Embryonic facial prominence (tissue), 1 donor: ENCODE results near the gene SGPP1.
"Not testable (repeated sequence)": the region's sequence is repeated elsewhere in the genome, so short reads cannot be mapped to it uniquely, and the experiment has no call there.

Source experiments
- DNase-seq: peaks from one replicate; pipeline ENCODE4 v3.0.0-alpha.2; 2016; ENCODE audit errors: extremely low spot score

SGPP1 gene

DNA sequence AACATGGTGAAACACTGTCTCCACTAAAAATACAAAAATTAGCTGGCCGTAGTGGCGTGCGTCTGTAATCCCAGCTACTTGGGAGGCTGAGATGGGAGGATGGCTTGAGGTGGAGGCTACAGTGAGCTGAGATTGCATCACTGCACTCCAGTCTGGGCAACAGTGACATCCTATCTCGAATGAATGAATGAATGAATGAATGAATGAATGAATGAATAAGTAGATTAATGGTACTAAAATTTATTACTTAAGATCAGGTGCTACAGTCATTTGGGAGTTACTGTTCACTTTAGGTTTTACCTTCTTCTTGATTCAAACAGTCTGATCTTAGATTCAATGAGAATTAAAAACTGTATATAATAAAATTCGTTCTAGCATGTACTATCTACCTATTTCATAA is 54.6 kb downstream of the SGPP1 start:
- DNase-seq: no peak

DNA sequence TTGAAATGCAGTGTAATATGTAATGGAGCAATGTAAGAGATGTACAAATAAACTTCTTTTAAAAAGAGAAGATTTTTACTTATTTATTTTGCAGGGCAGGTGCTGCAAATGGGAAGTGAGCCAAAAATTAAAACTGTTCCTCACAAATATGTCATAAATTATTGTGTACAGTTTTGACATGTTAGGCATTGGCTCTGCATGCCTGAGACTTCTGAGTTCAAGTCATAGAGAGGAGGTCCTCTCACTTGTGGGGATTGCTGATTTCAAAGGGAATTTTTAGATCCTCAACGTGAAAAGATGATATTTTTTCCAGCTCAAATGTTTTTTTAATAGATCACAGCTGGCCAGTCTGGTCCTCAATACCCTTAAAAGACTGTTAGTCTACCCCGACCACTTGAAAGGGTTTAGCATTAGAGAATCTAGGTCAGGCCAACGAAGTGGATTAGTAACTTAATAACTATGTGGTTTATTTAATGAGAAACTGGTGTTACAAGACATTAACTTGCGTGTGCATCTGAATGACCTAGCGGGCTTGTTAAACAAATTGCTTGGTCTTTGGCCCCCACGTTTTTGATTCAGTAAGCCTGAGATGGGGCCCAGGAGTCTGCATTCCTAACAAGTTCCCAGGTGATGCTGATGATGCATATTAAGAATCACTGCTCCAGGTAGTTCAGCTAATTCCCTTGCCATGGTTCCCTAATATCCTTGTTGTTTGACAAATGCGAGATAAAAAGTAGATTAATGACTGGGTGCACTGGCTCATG is 55.3 kb downstream of the SGPP1 start:
- no peak for DNase-seq

DNA sequence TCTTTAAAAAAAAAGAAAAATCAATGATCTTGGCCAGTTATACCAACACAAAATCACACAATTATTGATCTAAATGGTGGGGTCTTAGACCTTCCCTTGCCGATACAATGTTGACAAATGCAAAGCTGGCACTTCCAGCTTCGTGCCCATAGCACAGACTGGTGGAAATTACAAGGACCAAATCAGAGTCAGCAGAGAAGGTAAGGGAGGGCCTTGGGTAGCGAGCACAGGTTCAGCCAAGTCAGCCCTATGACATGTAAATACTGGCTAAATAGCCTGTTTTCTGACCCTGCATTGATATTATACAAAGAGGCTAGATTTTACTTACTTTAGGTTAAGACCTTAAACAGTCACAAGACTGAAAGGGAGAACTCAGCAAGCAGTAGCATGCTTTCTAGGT is 55.9 kb downstream of the SGPP1 start:
- no peak for DNase-seq

DNA sequence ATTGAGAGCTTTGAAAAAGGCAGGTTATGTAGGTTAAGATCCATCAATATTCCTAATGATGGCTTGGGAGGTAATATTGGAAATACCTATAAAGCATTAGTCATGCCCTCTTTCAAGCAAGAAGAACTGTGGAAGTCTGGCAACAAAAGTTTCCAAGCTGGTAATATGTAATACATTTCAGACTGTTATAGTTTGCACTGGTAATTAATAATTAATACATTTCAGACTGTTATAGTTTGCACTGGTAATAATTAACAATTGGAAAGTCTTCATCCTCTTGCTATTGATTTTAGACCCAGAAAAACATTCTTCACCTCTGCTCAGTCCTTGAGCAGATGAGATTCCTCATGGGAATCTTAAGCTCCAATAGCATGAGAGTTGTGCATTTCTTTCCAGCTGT is 57.2 kb downstream of the SGPP1 start:
- DNase-seq: no peak

DNA sequence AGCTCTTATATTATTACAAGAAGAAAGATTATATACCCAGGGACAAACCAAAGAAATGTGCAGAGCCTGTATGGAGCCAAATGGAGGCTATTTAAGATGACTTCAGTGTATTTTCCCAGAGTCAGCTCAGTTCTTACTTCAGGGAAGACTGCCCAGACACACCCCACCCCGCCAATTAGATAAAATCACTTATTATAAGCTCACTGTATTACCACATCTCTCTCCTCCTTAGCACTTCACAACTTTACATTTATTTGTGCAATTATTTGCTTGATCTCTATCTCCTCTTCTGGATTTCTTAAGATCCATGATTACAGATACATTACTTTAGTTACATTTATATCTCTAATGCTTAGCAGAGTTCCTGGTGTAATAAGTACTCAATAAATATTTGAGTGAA is 61.5 kb downstream of the SGPP1 start:
- DNase-seq: no peak

DNA sequence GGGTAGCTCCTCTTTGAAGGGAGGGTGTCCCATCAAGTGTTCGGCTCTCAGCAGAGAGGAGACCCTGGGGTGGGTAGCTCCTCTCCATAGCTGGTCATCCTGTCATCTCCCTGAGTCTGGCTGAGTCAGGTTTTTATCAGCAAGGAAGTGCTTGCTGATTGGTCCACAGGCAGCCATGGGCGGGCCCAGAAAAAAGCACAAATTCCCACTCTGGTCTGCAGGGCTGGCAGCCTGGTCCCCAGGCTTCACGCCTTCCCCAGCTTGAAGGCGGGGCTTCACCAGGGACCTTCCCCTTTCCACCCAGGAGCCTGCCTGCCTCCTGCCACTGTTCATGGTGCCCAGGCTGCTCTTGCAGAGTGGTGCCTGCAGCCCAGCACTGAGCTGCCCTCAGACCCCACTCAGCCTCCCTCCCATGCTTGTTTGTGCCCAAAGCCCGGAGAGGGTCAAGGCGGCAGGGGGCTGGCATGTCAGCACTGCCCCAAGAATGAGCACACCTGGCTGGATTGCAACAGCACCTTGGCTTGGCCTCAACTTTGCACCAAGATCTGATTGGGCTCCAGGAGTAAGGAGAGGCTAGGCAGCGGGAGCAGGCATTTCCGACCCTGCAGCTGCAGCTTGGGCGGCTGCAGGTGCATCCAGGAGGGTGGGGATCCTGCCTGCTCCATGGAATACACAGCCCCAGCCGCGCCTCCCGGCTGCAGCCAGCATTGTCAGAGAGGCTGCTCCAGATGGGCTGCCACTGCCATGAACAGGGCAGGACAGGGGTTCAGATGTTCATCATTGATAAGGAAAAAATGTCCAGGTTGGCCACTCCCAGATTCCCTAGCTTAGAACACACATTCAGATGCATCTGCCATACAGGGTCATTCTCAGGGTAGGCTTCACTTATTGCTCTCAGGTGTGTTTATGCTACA is 64.2 kb downstream of the SGPP1 start:
- DNase-seq: no peak

DNA sequence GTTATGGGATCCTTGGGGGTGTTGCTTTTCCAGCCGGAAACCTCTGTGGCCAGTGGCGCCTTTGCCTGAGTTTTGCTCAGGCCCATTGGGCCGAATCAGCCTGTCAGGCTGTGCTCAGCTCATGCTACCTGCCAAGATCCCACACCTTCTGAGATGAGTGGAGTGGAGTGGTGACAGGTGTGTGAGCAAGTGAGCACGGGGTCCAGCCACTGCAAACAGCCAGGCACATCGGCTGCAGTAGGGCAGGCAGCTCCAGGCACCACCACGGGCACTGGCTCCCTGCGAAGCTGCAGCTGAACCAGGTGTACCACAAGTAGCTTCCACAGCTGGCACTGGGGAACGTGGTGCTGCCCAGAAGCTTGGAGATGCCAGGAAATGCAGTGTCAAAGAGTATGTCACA is 65.1 kb downstream of the SGPP1 start:
- no peak for DNase-seq

DNA sequence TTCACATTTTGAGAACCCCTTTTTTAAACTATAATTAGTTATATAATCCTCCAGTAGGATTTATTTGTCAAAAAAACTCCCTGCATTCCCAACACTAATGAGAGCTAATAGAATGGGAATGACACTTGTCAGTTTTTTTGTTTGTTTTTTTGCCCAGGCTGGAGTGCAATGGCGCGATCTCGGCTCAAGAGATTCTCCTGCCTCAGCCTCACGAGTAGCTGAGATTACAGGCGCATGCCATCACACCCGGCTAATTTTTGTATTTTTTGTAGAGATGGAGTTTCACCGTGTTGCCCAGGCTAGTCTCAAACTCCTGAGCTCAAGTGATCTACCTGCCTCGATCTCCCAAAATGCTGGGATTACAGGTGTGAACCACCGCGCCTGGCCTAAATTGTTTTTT is 66.0 kb downstream of the SGPP1 start:
- not testable (repeated sequence) for DNase-seq

DNA sequence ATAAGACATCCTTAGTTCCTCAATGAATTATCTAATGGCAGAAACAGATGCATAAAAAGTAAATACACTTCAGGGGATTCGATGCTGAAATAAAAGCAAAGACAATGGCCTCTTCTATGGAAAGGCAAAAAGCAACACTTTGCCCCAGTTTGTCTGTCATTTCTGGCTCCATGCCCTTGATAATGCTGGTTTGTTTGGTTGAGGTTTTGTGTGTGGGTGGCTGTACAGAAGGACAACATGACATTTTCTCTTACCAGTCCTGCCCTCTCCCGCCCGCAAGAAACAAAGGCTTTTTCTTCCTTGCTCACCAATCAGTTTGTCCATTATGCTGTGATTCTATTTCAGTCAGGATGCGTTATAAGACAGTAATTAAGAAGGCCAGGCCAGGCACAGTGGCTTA is 68.1 kb downstream of the SGPP1 start:
- no peak for DNase-seq

DNA sequence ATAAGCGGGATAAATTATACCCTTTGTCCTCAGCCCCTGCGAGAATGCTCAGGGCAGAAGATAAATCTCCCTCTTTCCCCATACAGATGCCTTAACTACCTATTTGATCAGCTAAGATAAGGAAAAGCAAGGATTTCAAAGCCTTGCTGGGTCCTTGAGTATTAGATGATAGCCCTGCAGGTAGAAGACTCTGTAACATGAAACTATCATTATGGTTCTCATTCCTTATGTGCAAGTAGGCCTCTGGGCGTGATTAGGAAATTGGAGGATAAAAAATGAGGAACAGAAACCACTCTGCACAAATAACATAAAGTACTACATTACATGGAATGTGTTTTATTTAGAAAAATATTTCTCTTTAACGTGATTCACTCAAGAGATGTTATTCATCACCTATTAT is 71.7 kb downstream of the SGPP1 start:
- DNase-seq: no peak

DNA sequence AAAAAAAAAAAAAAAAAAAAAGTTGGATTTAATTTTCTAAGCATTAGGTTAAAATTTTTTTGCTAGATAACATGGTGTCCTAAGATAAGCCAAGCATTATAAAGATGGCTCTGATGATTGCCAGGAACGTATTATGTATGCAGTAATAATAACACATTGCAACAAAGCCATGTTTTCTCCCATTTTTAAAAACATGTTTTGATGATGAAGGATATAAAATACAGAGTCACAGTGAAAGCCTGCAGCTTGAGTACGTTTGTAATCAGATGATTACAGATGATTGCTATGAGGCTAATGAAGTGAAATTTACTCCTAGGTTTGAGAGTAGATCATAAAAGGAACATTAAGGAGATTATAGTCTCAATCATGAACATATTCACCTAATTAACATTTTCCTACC is 72.9 kb downstream of the SGPP1 start:
- no peak for DNase-seq

DNA sequence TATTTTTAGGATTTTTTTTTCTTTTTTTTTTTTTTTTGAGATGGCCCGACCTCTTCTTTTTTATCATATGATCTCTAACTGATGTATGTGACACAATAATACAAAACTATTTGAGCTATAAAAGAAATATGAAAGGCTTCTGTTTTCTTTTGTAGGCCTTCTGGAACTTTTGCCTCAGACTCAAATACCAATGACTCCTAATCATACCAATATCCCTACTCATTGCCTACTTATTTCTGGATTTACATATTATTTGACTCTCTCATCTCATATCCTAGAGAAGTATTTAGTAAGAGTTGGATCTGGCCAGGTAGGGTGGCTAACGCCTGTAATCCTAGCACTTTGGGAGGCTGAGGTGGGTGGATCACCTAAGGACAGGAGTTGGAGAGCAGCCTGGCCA is 73.5 kb downstream of the SGPP1 start:
- no peak for DNase-seq

DNA sequence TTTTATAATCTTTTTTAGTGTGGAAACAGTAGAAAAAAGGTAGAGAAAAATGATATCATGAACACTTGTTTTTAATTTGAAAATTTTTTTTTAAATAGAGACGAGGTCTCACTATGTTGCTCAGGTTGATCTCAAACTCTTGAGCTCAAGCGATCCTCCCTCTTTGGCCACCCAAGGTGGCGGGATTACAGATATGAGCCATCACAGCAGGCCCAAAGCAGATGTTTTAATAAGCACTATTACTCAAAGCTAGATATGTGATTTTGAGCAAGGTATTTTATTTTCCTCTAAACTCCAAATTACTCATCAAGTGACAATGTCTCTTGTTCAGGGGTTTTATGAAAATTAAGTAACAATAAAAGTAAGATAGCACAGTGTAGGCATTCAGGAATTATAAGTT is 75.5 kb downstream of the SGPP1 start:
- no peak for DNase-seq

DNA sequence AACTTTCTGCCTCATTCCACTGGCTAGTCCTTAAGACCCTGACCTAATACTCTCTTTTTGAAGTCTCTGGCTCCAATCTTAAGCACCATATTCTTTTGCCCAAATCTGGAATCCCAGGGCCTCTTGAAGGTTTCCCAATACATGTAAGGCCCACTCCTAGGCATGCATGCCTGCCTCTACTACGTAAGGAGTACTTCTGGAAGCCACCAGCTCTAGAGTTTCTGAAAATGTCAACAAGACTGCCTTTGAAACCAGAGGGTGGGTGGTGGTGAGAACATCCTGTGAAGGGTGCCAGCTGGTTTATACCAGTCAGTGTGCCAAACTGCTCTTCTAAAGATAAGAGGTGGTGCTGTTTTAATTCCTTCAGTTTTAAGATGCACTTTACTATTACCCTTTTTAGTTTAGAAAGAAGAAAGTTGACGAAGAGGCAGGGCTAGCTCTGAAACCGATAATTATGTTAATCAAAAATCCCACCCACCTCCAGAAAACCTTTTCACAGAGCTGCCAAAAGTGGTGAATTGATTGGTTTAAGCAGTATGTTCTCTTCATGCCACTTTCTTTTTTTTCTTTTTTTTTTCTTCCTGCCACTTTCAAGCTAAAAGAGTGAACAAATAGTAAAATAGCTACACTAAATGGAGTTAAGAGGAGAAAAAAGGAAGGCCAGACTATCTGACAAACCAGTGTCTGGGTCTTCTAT is 77.5 kb downstream of the SGPP1 start:
- no peak for DNase-seq

DNA sequence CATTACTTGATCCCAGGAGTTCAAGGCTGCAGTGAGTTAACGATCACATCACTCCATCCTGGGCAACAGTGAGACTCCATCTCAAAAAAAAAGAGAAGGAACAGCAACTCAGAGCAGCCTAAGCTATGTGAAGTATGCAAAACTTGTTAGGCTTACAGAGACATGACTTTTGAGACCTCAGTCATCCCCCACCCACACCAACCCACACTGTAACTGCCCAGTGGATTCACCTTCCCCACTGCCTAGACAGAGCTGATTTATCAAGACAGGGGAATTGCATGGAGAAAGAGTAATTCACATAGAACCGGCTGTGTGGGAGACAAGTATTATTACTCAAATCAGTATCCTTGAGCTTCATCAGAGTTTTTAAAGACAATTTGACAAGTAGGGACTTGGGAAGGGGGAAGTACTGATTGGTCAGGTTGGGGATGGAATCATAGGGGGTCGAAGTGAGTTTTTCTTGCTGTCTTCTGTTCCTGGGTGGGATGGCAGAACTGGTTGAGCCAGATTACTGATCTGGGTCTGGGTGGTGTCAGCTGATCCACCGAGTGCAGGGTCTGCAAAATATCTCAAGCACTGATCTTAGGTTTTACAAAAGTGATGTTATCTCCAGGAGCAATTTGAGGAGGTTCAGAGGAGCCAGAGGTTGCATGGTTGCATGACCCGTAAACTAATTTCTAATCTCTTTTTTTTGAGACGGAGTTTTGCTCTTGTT is 80.0 kb downstream of the SGPP1 start:
- DNase-seq: no peak

DNA sequence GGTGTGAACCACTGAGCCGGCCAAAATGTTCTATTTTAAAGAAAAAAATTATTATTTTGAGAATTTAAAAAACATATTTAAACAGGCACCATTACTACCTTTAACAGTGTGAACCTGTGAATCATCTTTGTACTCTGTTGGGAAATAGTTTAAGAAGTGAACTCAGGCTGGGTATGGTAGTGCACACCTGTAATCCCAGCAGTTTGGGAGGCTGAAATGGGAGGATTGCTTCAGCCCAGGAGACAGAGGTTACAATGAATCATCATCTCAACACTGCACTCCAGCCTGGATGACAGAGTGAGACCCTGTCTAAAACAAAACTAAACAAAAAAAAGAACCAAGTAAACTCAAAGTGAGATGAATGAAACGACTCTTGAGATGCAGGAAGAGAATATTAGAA is 83.1 kb downstream of the SGPP1 start:
- no peak for DNase-seq

DNA sequence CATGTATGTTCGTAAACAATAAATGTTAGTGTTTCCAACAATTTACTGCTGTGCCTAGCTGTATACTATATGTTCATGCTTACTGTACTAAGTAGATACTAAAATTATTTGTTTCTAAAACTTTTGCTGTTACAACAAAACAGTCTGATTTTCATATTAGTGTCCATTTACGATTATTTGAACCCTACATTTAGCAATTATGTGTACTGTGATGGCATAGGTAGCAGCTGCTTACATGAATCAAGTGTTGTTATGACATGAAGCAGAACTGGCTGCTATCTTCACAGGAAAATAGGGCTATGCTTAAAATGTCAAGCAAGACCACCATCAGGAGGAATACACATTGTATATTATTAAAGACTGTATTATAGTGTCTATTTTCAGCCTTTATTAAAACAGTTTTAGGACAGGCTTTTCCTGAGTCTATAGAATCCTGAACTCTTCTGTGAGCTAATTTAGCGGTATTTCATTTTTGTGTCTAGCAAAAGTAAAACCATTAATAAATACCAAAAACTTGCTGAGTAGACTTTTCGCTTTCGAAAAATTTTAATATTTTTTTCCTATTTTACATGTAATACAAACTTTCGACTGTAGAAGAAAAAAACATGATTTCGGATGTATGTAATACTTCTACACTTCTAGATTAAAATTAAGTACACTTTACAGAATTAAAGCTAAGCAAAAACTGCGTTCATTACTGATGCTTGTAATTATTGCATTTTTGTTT is 85.0 kb downstream of the SGPP1 start:
- no peak for DNase-seq

DNA sequence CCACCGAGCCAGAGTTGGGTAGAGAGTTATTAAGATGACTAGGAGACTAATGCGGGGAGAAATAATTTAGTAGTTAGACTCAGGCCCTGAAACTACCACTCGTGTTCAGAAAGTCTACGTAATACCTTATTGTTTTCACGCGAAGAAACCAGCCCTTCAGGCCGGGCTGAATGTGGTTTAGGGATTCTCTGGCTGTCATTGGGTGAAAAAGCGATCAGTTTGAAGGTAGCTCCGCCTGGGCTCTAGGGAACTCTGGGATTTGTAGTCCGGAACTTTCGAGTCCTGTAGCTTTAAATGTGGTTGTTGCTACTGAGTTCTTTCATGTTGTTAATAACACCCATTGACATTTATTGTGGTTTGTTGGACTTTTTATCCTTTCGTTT is 85.6 kb downstream of the SGPP1 start:
- peak; percentile 94 for DNase-seq

DNA sequence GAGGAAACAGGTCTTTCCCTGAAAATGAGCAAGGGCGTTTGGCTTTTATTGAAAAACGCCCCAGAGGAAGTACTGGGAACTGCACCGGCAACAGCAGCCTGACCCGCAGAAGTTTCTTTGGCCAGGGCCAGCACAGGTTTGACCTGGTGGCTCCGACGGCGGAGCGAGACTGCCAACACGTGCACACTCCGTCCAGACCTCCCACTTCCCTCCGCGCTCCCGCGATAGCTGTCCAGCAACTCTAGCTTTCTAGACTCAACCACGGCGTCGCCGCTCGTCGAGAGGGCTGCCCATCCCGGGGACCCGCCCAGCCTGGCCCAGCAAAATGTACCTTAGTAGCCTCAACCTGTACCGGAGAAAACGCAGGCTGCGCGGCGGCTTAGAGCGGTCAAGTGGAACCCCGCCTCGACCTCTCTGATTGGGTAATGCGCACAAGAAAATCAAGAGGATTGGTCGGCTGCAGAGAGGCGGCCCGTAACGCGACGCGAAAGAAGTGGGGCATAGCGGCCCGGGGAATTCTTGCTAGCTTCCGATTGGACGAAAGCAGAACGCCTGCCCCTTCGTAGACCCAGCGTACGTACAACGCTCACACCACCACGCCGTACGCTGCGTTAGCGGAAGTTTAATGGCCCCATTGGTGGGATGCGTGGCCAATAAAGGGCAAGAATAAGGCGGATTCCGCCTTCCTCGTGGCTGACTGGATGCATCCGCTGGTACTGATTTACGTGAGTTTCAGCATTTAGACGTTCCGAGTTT is 86.2 kb downstream of the SGPP1 start, which contains the start of gene WDR89:
TSS of gene WDR89 (minus strand) at position 399 of the 756 bp plus-strand sequence. CDS start 41,929 bp downstream, outside the sequence.
- peak; percentile 99 for DNase-seq

DNA sequence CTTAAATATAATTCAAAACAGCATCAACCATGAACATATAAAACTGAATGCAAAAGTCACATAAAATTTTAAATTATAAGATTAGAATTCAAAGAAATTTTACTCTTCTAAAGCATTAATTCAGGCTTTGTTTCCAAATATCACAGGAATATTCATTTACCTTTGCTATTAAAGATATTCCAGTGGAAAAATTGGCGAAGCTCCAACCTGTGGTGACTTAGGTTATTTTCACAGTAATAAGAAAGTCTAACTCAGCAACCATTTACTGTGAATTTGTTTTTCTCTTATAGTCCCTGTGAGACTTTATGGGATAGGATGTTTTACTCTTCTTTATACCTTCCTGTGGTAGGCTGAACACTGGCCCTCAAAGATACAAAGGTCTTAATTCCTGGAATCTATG is 89.4 kb downstream of the SGPP1 start:
- no peak for DNase-seq
